ENCODE results near the gene CTNND2. TPM values are rescaled to one million over a fixed set of nuclear protein-coding genes. Genes with fewer than 3 reads are reported as not detected.

Gene CTNND2
- total RNA-seq, 2 donors from 2014 or later = not detected

DNA sequence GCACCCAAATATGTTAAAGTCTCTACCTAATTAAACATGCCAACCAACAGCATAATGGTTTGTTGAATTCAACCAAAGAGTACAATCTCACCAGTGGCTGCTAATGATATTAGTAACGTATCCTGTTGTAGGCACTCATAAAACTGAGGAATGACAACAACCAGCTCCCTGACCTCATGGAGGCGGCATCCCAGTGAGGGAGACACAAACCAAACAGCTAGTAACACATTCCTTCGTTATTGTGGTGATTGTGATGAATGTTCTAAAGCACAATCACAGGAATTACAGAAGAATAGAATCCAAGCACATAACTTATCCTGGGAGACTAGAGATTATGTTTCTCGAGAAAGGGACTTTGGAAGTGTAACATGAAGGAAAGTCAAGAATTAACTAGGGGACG is 224.6 kb downstream of the CTNND2 start:
- no peak for ATAC-seq (replicated peaks in 1 of 2)
- no peaks in the 10 kb centered on the region for H3K27me3 Mint-ChIP-seq (ENCODE audit: low read depth)
- DNase-seq = no peak

DNA sequence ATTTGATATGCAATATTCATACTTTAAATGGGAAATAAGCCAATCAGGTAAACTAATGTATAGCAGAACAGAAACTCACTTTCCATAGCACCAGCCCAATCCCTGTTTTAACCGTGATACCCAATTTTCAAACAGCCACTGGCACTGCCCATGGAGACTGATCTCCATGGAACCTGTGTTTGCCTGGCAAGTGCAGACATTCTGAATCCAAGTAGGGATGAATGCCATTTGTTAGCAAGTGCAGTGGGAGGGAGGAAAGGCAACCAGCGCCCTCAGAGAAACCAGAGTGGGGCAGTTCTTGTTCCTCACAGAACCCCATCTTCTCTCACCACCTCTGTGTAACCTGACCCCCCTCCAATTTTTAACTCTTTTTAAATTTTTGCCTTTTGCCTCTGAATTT is 229.1 kb downstream of the CTNND2 start:
- ATAC-seq (replicated peaks in 1 of 2) (no peak), DNase-seq (no peak)
- Mint-ChIP-seq H3K4me1 (ENCODE audit: low read depth) (no peaks in the 10 kb centered on the region), H3K36me3 (ENCODE audit: insufficient read depth in 2 of 2) (no peaks in the 10 kb centered on the region), H3K9me3 (peaks cover 0 to 11% of the 10 kb centered on the region in 2 donors), H3K27me3 (ENCODE audit: low read depth) (no peaks in the 10 kb centered on the region), H3K27ac (no peak overlapping the region), H3K4me3 (no peak overlapping the region)

More for the DNA sequence above, 224.6 kb downstream of the CTNND2 start:
- H3K4me1 Mint-ChIP-seq (ENCODE audit: low read depth) = no peaks in the 10 kb centered on the region
- H3K27ac Mint-ChIP-seq = no peak overlapping the region
- peaks cover 2 to 5% of the 10 kb centered on the region in 2 donors for H3K9me3 Mint-ChIP-seq
- no peak overlapping the region for H3K4me3 Mint-ChIP-seq
- no peaks in the 10 kb centered on the region for H3K36me3 Mint-ChIP-seq (ENCODE audit: insufficient read depth in 2 of 2)

DNA sequence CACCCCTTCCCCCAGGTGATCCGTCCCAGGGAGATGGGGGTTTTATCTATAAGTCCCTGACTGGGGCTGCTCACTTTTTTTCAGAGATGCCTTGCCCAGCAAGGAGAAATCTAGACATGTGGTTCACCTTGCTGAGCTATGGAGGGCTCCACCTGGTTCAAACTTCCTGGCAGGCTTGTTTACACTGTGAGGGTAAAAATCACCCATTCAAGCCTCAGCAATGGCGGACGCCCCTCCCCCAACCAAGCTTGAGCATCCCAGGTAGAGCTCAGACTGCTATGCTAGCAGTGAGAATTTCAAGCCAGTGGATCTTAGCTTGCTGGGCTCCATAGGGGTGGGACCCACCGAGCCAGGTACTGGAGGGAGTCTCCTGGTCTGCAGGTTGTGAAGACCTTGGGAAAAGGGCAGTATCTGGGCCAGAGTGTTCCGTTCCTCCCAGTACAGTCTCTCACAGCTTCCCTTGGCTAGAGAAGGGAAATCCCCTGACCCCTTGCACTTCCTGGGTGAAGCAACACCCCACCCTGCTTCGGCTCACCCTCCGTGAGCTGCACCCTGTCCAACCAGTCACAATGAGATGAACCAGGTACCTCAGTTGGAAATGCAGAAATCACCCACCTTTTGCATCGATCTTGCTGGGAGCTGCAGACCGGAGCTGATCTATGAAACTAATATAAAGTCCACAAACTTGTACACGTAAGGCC is 231.7 kb downstream of the CTNND2 start:
- Mint-ChIP-seq H3K27me3 (ENCODE audit: low read depth) (no peaks in the 10 kb centered on the region), H3K36me3 (ENCODE audit: insufficient read depth in 2 of 2) (peaks cover 0 to 2% of the 10 kb centered on the region in 2 donors), H3K4me1 (ENCODE audit: low read depth) (no peaks in the 10 kb centered on the region), H3K9me3 (peaks cover 5 to 18% of the 10 kb centered on the region in 2 donors), H3K27ac (no peak overlapping the region), H3K4me3 (no peak overlapping the region)
- ATAC-seq (replicated peaks in 1 of 2) (no peak), DNase-seq (no peak)

DNA sequence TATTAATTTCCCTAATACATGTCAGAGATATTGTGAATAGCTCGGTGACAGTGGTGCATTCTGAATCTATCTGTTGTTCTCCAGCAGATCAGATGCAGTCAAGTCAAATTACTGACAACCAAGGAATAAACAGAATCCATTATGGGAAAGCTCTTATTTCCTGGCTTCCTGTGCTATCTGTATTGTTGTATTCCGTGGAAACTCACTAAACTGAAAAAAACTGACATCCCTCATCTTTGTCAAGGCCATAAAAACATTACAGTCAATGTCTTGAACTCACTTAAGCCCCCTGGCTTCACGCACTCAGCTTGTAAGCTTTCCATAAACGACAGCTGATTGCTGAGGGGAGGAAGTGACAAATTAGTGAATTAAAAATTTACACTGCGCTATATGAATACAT is 245.9 kb downstream of the CTNND2 start:
- Mint-ChIP-seq H3K4me1 (ENCODE audit: low read depth) (no peaks in the 10 kb centered on the region), H3K27me3 (ENCODE audit: low read depth) (no peaks in the 10 kb centered on the region), H3K36me3 (ENCODE audit: insufficient read depth in 2 of 2) (no peaks in the 10 kb centered on the region), H3K9me3 (peaks cover 2 to 6% of the 10 kb centered on the region in 2 donors), H3K4me3 (no peak overlapping the region), H3K27ac (no peak overlapping the region)
- no peak for DNase-seq
- no peak for ATAC-seq (replicated peaks in 1 of 2)

DNA sequence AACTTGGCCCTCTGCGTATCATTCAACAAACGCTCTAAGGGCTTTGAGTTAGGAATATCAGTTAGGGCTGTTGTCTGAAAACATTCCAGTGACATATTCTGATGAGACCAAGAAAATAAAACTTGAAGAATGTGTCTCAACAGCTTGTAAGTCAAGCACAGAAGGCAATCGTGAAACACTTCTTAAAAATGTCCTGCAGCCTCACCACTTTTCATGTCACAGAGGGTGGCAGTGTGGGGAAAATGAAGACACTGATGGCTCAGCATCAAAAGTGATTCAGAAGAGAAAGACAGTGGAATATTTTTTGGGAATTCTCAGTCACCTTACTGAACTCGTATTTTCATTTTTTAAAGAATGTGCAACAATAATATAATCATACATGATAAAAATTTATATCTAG is 247.3 kb downstream of the CTNND2 start:
- H3K36me3 Mint-ChIP-seq (ENCODE audit: insufficient read depth in 2 of 2) = no peaks in the 10 kb centered on the region
- H3K9me3 Mint-ChIP-seq = peaks cover 2 to 6% of the 10 kb centered on the region in 2 donors
- DNase-seq = no peak
- H3K27me3 Mint-ChIP-seq (ENCODE audit: low read depth) = no peaks in the 10 kb centered on the region
- no peak overlapping the region for H3K4me3 Mint-ChIP-seq
- H3K27ac Mint-ChIP-seq = no peak overlapping the region
- no peaks in the 10 kb centered on the region for H3K4me1 Mint-ChIP-seq (ENCODE audit: low read depth)
- no peak for ATAC-seq (replicated peaks in 1 of 2)

DNA sequence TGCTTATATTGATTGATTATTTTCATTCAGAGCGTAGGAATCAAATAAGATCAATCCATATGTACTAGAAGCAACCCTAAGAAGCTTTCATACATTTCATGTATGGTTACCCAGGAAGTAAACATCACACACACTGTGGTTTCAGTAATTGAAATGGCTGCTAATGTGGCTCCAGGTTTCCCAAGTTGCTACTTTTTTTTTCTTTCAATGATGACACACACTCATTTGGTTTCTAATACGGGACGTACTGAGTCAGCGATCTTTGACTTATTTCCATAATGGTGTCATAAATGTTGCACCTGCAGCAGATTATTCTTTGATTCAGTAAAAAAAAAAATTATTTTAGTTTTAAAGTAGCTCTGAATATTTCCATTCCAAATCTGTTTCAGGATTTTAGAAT is 248.6 kb downstream of the CTNND2 start:
- Mint-ChIP-seq H3K9me3 (peaks cover 2 to 6% of the 10 kb centered on the region in 2 donors), H3K27ac (no peak overlapping the region), H3K36me3 (ENCODE audit: insufficient read depth in 2 of 2) (no peaks in the 10 kb centered on the region), H3K4me3 (no peak overlapping the region), H3K4me1 (ENCODE audit: low read depth) (no peaks in the 10 kb centered on the region), H3K27me3 (ENCODE audit: low read depth) (no peaks in the 10 kb centered on the region)
- DNase-seq (no peak), ATAC-seq (replicated peaks in 1 of 2) (no peak)

DNA sequence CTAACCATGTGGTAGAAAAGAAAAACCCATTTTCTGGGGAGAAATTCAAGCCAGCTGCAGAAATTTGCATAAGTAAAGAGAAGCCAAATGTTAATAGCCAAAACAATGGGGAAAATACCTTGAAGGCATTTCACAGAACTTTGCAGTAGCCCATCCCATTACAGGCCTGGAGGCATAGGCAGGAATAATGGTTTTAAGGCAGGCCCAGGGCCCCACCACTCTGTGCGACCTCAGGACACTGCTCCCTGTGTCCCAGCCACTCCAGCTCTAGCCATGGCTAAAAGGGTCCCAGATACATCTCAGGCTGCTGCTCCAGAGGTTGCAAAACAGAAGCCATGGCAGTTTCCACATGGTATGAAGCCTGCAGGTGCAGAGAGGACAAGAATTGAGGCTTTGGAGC is 253.3 kb downstream of the CTNND2 start:
- DNase-seq (no peak), ATAC-seq (replicated peaks in 1 of 2) (no peak)
- H3K9me3 Mint-ChIP-seq = peaks cover 0 to 2% of the 10 kb centered on the region in 2 donors
- no peak overlapping the region for H3K4me3 Mint-ChIP-seq
- no peaks in the 10 kb centered on the region for H3K27me3 Mint-ChIP-seq (ENCODE audit: low read depth)
- no peaks in the 10 kb centered on the region for H3K4me1 Mint-ChIP-seq (ENCODE audit: low read depth)
- H3K27ac Mint-ChIP-seq = no peak overlapping the region
- no peaks in the 10 kb centered on the region for H3K36me3 Mint-ChIP-seq (ENCODE audit: insufficient read depth in 2 of 2)

DNA sequence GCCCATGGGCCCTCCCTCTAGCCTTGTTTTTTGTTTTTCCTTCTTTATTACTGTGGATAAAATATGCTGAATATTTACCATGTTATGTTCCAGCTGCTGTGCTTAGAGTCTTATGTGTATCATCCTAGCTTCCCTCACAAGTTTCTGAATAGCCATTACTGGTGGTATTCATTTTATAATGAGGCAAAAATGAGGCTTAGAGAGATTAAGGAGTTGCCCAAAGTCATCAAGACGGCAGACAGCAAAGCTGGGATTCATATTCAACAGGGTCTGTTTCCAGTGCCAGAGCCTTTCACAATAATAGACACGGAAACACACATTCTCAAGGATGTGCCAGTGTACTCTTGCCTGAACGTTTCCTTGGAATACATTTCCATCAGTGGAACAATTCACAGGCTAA is 258.1 kb downstream of the CTNND2 start:
- Mint-ChIP-seq H3K9me3 (no peaks in the 10 kb centered on the region), H3K4me3 (no peak overlapping the region), H3K27me3 (ENCODE audit: low read depth) (no peaks in the 10 kb centered on the region), H3K36me3 (ENCODE audit: insufficient read depth in 2 of 2) (no peaks in the 10 kb centered on the region), H3K27ac (no peak overlapping the region), H3K4me1 (ENCODE audit: low read depth) (no peaks in the 10 kb centered on the region)
- ATAC-seq (replicated peaks in 1 of 2) = no peak
- DNase-seq = no peak

DNA sequence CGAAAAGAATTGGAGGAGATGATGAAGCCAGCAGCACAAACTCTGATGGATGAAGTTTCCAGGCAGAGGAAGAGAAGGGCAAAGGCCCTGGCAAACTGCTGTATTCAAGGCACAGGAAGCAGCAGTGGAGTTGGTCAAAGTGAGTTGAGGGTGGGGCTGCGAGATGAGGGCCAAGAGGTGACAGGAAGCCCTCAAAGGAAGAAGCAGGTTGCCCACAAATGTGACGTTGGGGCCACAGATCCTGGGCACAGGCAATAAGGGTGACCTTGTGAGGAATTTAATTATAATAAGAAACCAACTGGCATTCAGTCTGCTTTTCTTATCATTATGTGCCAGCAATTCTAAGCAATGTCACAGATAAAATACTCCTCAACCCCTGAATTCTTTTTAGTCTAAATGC is 261.8 kb downstream of the CTNND2 start:
- ATAC-seq (replicated peaks in 1 of 2) (no peak), DNase-seq (no peak)
- no peak overlapping the region for H3K27ac Mint-ChIP-seq
- no peaks in the 10 kb centered on the region for H3K9me3 Mint-ChIP-seq
- no peaks in the 10 kb centered on the region for H3K4me1 Mint-ChIP-seq (ENCODE audit: low read depth)
- no peaks in the 10 kb centered on the region for H3K36me3 Mint-ChIP-seq (ENCODE audit: insufficient read depth in 2 of 2)
- no peak overlapping the region for H3K4me3 Mint-ChIP-seq
- H3K27me3 Mint-ChIP-seq (ENCODE audit: low read depth) = no peaks in the 10 kb centered on the region

DNA sequence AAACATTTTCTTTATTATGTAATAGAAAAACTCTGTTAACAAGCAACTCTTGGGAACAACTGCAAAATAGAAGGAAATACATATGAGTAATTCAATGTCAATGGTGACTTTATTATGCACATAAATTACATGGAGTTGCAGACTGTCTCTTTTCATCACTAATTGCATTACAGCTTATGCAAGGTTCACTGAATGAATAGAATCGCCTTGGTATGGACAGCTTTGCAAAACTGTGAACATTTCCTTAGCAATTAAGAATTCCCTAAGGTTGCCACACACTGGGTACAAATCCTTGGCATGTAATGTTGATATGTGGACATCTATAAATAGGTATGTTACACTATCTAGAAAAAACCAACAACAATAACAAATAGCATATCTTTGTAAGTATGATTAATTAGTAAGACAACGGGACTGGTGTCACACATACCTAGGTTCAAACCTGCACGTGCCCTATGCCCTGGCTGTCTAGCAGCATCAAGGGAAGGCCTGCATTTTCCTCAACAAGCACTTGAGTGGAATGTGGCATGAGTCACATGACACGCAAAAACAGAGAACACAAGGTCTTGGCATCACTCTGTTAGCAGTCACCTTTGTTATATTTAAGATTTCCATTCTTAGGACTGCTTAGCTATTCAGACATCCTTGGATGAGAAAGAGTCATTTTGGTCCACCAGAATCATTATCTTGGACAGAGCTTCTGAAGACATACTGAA is 263.9 kb downstream of the CTNND2 start:
- Mint-ChIP-seq H3K9me3 (no peaks in the 10 kb centered on the region), H3K36me3 (ENCODE audit: insufficient read depth in 2 of 2) (no peaks in the 10 kb centered on the region), H3K27me3 (ENCODE audit: low read depth) (no peaks in the 10 kb centered on the region), H3K4me3 (no peak overlapping the region), H3K4me1 (ENCODE audit: low read depth) (no peaks in the 10 kb centered on the region), H3K27ac (no peak overlapping the region)
- DNase-seq = no peak
- no peak for ATAC-seq (replicated peaks in 1 of 2)

DNA sequence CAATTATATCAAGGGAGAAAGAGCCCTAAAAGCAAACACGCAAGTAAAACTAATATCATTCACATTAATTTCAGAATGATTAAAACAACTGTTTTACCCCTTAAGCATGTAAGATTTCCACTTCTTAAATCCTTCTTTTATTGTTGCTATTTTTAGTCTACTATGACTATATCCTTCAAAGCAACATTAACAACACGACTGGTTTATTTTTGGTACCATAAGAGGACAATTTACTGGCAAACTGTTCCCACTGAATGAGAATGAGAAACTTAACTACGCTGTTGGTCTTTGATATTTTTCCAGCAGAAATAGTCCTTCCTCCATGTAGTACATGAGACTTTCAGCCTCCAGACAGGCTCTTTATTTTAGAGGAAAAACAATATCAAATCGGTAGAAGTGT is 281.5 kb downstream of the CTNND2 start:
- peaks cover 0 to 1% of the 10 kb centered on the region in 2 donors for H3K36me3 Mint-ChIP-seq (ENCODE audit: insufficient read depth in 2 of 2)
- no peak for ATAC-seq (replicated peaks in 1 of 2)

DNA sequence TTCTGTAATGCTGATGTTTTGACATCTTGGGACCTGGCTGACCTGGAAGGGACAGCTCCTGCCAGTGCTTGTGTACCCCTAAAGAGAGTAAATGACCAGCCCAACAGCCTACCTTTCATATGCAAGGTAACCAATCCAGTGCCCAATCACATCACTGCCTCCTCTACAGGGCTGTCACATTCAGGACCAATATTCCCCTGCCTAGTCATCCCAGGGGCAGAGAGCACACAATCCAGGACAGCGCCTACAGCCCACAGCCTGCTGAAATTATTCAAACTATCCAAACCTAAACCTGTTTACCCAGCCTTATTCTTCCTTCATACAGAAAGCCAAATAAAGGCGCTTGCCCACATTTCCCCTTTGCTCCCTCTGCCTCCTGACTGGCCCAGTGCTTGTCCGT is 284.1 kb downstream of the CTNND2 start:
- no peak overlapping the region for H3K4me3 Mint-ChIP-seq
- no peak for ATAC-seq (replicated peaks in 1 of 2)
- no peaks in the 10 kb centered on the region for H3K27me3 Mint-ChIP-seq (ENCODE audit: low read depth)
- no peak overlapping the region for H3K27ac Mint-ChIP-seq
- H3K9me3 Mint-ChIP-seq = peaks cover 3 to 4% of the 10 kb centered on the region in 2 donors
- no peaks in the 10 kb centered on the region for H3K4me1 Mint-ChIP-seq (ENCODE audit: low read depth)
- peaks cover 0 to 1% of the 10 kb centered on the region in 2 donors for H3K36me3 Mint-ChIP-seq (ENCODE audit: insufficient read depth in 2 of 2)
- no peak for DNase-seq

More for the DNA sequence above, 281.5 kb downstream of the CTNND2 start:
- H3K4me3 Mint-ChIP-seq = no peak overlapping the region
- H3K9me3 Mint-ChIP-seq = no peaks in the 10 kb centered on the region
- H3K4me1 Mint-ChIP-seq (ENCODE audit: low read depth) = no peaks in the 10 kb centered on the region
- H3K27ac Mint-ChIP-seq = no peak overlapping the region
- H3K27me3 Mint-ChIP-seq (ENCODE audit: low read depth) = no peaks in the 10 kb centered on the region
- DNase-seq = no peak

DNA sequence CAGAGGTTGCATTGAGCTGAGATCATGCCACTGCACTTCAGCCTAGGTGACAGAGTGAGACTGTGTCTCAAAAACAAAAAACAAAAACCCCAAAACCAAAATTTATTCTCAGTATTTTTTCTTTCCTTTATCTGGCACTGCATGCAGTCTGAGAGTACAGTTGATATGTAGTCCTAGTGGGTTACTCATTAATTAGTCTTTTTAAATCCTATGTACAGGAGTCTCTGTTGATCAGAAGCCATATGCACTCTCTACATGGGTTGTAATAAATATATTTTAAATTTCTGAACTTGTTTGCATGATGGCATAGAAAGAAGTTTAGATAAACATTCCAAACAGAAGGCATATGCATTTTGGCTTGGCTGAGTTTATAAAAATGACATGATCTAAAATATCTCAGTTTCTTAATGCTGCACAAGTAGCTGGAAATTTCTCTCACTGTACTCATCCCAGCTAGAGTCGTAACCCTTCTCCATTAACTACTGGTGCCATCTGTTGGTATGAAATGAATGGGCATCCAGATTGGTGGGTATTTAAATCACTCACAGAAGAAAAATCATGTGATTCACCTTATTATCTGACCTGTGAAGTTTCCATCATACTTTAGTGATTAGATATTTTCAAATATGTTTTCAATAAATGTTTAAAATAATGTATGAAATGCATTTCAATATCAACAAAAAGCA is 284.8 kb downstream of the CTNND2 start:
- Mint-ChIP-seq H3K36me3 (ENCODE audit: insufficient read depth in 2 of 2) (peaks cover 0 to 1% of the 10 kb centered on the region in 2 donors), H3K4me3 (no peak overlapping the region), H3K27ac (no peak overlapping the region), H3K9me3 (peaks cover 3 to 4% of the 10 kb centered on the region in 2 donors), H3K27me3 (ENCODE audit: low read depth) (no peaks in the 10 kb centered on the region), H3K4me1 (ENCODE audit: low read depth) (no peaks in the 10 kb centered on the region)
- no peak for DNase-seq
- ATAC-seq (replicated peaks in 1 of 2) = no peak

Data from activated T-cell treated with anti-CD3 and anti-CD28 coated beads, Interleukin-2, amount 50 U/mL, for 72 hours (primary cell).